ENCODE results near the gene PAFAH2.

PAFAH2 gene

DNA sequence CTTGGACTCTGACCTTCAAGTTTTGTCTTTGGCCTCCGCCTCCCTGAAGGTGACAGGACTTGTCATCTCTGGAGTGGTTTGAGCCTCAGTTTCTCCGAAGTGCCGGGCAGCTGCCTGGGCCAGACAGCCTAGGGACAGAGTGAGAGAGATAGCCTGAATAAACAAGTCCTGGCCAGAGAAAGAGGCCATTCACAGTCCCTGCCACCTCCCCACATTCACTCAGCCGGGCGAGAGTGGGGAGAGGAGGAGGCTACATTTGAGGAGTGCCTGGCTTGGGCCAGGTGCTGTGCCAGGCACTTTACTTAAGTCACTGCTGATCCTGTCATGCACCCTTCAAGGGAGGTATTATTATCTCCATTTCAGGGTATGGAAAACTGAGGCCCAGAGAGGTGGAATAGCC, 27.2 kb upstream of the PAFAH2 start:
- TF ChIP-seq, protein P1, sequence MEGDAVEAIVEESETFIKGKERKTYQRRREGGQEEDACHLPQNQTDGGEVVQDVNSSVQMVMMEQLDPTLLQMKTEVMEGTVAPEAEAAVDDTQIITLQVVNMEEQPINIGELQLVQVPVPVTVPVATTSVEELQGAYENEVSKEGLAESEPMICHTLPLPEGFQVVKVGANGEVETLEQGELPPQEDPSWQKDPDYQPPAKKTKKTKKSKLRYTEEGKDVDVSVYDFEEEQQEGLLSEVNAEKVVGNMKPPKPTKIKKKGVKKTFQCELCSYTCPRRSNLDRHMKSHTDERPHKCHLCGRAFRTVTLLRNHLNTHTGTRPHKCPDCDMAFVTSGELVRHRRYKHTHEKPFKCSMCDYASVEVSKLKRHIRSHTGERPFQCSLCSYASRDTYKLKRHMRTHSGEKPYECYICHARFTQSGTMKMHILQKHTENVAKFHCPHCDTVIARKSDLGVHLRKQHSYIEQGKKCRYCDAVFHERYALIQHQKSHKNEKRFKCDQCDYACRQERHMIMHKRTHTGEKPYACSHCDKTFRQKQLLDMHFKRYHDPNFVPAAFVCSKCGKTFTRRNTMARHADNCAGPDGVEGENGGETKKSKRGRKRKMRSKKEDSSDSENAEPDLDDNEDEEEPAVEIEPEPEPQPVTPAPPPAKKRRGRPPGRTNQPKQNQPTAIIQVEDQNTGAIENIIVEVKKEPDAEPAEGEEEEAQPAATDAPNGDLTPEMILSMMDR (IDR thresholded peaks at IDR 0.05; ENCODE audit: low read depth, low read length) = no peak
- DNase-seq (ENCODE audit: low read depth in 2 of 2) = no peak
- H3K4me3 ChIP-seq (replicated peaks in 1 of 2; ENCODE audit: low read depth in 2 of 2, low read length in 2 of 2) = no peak overlapping the region

DNA sequence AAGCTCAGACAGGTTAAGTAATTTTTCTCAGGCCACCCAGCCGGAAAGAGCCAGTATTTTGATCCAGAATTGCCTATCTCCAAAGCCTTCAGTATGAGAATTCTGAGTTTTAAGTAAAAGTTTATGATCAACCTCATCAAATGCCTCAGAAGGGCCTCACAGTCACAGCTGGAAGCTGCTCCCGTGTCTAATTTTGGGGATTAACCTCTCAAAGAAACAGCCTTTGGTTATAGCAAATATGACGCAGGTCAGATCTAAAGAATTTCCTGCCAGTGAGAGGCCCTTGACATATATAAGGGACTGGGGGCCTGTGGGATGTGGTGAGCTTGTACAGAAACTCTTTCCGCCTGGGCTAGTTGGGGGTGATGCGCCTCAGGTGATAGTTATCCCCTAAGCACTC, 26.0 kb upstream of the PAFAH2 start:
- TF ChIP-seq, protein P1 (IDR thresholded peaks at IDR 0.05; ENCODE audit: low read depth, low read length) = no peak
- H3K4me3 ChIP-seq (replicated peaks in 1 of 2; ENCODE audit: low read depth in 2 of 2, low read length in 2 of 2) = no peak overlapping the region

DNA sequence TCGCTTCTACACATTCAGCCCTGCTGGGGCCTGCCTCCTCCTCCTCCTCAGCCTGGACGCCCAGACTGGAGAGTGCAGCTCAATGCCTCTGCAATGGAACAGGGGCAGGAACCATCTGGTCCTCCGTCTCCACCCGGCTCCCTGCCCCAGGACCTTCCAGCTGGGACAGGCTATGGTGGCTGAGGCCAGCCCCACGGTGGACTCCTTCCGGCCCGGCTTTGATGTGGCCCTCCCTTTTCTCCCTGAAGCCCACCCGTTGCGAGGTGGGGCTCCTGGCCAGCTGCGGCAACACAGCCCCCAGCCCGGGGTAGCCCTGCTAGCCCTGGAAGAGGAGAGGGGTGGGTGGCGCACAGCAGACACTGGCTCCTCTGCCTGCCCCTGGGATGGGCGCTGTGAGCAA, 25.1 kb upstream of the PAFAH2 start:
- no peak overlapping the region for H3K4me3 ChIP-seq (replicated peaks in 1 of 2; ENCODE audit: low read depth in 2 of 2, low read length in 2 of 2)
- no peak for DNase-seq (ENCODE audit: low read depth in 2 of 2)
- TF ChIP-seq, protein P1 (IDR thresholded peaks at IDR 0.05; ENCODE audit: low read depth, low read length) = no peak

More for the DNA sequence above, 26.0 kb upstream of the PAFAH2 start:
- DNase-seq (ENCODE audit: low read depth in 2 of 2) = no peak

DNA sequence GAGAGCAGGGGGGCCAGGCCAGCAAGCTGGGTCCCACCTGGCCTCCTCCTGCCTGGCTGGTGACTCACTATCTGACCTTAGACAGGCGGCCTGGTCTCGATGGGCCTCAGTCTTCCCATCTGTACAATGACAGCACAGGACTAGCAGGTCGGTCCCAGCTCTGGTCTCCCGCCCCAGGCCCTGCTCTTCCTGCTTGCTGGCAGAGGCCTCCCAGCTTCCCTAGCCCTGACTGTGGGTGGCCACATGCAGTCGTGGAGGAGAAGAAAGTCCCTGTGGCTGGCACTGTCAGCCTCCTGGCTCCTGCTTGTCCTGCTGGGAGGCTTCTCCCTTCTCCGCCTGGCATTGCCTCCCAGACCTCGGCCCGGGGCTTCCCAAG, 24.5 kb upstream of the PAFAH2 start:
- no peak overlapping the region for H3K4me3 ChIP-seq (replicated peaks in 1 of 2; ENCODE audit: low read depth in 2 of 2, low read length in 2 of 2)
- DNase-seq (ENCODE audit: low read depth in 2 of 2) = no peak
- TF ChIP-seq, protein P1 (IDR thresholded peaks at IDR 0.05; ENCODE audit: low read depth, low read length) = no peak

DNA sequence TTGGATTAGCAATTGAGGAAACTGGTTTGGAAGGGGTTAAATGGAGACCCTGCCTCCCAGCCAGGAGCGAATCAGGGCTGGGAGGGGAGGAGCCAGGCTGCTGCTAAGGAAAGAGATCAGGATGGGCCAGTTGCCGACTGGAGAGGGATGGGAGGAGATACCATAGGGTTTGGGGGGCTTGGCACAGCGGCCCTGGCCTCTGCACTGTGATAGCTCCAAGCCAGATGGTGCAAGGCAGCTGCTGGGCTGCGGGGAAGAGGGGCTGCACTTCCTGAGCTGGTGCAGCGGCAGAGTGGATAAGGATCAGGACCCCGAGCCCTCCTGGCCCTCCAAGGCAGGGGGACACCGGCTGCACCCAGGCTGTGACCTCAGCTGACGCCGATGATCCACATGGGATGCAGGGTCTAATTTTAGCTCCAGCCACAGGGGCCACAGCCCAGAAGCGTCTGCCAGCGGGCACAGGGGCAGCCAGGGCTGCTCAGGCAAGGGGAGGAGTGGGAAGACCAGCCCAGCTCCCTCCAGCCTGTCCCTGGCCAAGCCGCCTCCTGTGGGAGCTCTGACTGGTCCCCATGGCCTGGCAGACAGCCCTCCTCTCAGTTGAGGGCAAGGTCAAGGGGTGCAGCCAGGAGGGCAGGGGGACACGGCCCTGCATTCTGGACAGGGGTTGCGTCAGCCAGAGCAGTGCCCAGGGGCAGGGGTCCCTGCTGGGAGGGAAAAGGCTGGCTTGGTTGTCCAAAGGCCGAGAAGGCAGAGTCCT, 24.0 kb upstream of the PAFAH2 start, which contains the start of gene EXTL1:
Gene EXTL1 (plus strand): TSS at position 129 of the 757 bp plus-strand sequence. CDS start 872 bp downstream, outside the sequence.
- peak in 1 of 2 donors; percentile 39 for DNase-seq (ENCODE audit: low read depth in 2 of 2)
- TF ChIP-seq, protein P1 (IDR thresholded peaks at IDR 0.05; ENCODE audit: low read depth, low read length) = no peak
- H3K4me3 ChIP-seq (replicated peaks in 1 of 2; ENCODE audit: low read depth in 2 of 2, low read length in 2 of 2) = peak within 1 kb of the TSS in 1 of 2 donors; percentile 25

DNA sequence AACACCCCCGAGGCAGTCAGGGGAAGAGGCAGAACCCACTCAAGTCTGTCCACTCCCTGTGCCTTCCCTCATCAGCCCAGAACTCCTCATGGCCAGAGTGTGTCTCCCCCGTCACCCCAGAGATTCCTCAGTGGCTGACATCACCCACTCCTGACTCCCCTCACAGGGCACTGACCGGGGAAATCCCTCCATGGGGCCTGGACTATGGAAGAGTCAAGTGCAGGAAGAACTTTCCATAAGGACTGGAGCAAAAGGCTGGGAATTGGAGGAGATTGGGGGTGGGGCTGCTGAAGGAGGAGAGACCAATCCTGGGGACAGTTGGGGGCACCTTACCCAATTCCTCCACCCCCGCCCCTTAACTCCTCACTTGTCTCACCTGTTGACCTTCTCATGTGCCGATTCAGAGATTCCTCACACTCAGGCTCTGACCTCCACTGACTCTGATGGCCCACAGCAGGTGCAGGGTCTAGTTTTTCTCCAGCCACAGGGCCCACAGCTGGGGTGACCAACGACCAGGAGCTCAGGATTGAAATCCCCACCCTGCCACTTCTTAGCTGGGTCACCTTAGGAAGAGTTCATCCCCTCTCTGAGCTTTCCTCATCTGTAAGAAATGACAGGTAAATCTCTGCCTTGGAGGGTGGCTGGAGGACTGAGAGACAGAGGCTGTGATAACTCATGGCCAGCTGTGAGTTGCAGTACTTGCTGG, 23.2 kb upstream of the PAFAH2 start:
- TF ChIP-seq, protein P1 (IDR thresholded peaks at IDR 0.05; ENCODE audit: low read depth, low read length) = no peak
- no peak overlapping the region for H3K4me3 ChIP-seq (replicated peaks in 1 of 2; ENCODE audit: low read depth in 2 of 2, low read length in 2 of 2)
- no peak for DNase-seq (ENCODE audit: low read depth in 2 of 2)

Measured in cardiac fibroblast (primary cell).